Neuronal stem cell (in vitro differentiated cells): Measurements from ENCODE around the gene MEIG1.

ENCODE experiments used
- DNase-seq: peaks from one replicate; pipeline ENCODE4 v3.0.0-alpha.2; 2013; ENCODE audit warnings: low spot score
- H2AFZ ChIP-seq: one replicate; pipeline ENCODE4 v1.6.1; 2013; ENCODE audit warnings: mild to moderate bottlenecking, low read length, inconsistent platforms
- H2AK5ac ChIP-seq: 2 replicates; pipeline ENCODE4 v1.6.1; 2013; ENCODE audit warnings: low read depth, mild to moderate bottlenecking, inconsistent platforms, low read length, moderate library complexity, mixed read lengths
- H2BK120ac ChIP-seq: 2 replicates; pipeline ENCODE4 v1.6.1; 2013; ENCODE audit warnings: low read depth, mild to moderate bottlenecking, inconsistent platforms, low read length, moderate library complexity, mixed read lengths
- H2BK12ac ChIP-seq: one replicate; pipeline ENCODE4 v1.6.1; 2013; ENCODE audit warnings: low read length, inconsistent platforms
- H2BK15ac ChIP-seq: 2 replicates; pipeline ENCODE4 v1.6.1; 2013; ENCODE audit warnings: mild to moderate bottlenecking, low read length, inconsistent platforms, mixed read lengths
- H2BK5ac ChIP-seq: one replicate; pipeline ENCODE4 v1.6.1; 2013; ENCODE audit warnings: inconsistent platforms, mild to moderate bottlenecking, low read length, moderate library complexity
- H3K14ac ChIP-seq: one replicate; pipeline ENCODE4 v1.6.1; 2013; ENCODE audit warnings: low read length, inconsistent platforms
- H3K18ac ChIP-seq: 2 replicates; pipeline ENCODE4 v1.6.1; 2013; ENCODE audit warnings: low read length, inconsistent platforms
- H3K23ac ChIP-seq: 2 replicates; pipeline ENCODE4 v1.6.1; 2013; ENCODE audit warnings: low read depth, mild to moderate bottlenecking, mixed read lengths, low read length, inconsistent platforms; ENCODE audit not compliant: poor library complexity
- H3K27ac ChIP-seq: replicated peaks from 3 replicates; pipeline ENCODE4 v1.5.1; 2013; ENCODE audit warnings: low read length, inconsistent platforms
- H3K27me3 ChIP-seq, 3 experiments: 2 replicates each; pipeline ENCODE4 v1.6.1; 2013; ENCODE audit warnings: low read length in 3 of 3, mild to moderate bottlenecking in 2 of 3, inconsistent platforms in 1 of 3, low read depth in 1 of 3, mixed read lengths in 1 of 3, moderate library complexity in 1 of 3; ENCODE audit not compliant: control insufficient read depth in 3 of 3, insufficient read depth in 3 of 3
- H3K36me3 ChIP-seq, 2 donors: replicated peaks in 1 of 2; 2 replicates each; pipeline ENCODE4 v1.6.1; 2013; ENCODE audit warnings: low read length in 2 of 2; ENCODE audit not compliant: control insufficient read depth in 2 of 2, insufficient read depth in 2 of 2
- H3K4ac ChIP-seq: 2 replicates; pipeline ENCODE4 v1.6.1; 2013; ENCODE audit warnings: inconsistent platforms, mild to moderate bottlenecking, low read length, moderate library complexity
- H3K4me1 ChIP-seq, 2 donors: 1 replicate in 1 of 2; 2 replicates in 1 of 2; pipeline ENCODE4 v1.6.1; 2013; ENCODE audit warnings: low read length in 2 of 2, low read depth in 1 of 2; ENCODE audit not compliant: control insufficient read depth in 2 of 2, insufficient read depth in 1 of 2
- H3K4me2 ChIP-seq: one replicate; pipeline ENCODE4 v1.6.1; 2013; ENCODE audit warnings: mild to moderate bottlenecking, low read length, inconsistent platforms; ENCODE audit not compliant: insufficient read depth, poor library complexity, severe bottlenecking
- H3K4me3 ChIP-seq, 2 donors: 2 replicates each; pipeline ENCODE4 v1.5.1; 2013; ENCODE audit warnings: low read length in 2 of 2, mild to moderate bottlenecking in 2 of 2, inconsistent platforms in 1 of 2, moderate library complexity in 1 of 2
- H3K79me1 ChIP-seq: one replicate; pipeline ENCODE4 v1.6.1; 2013; ENCODE audit warnings: low read depth, mild to moderate bottlenecking, inconsistent platforms, low read length, moderate library complexity
- H3K9ac ChIP-seq: one replicate; pipeline ENCODE4 v1.6.1; 2013; ENCODE audit warnings: mild to moderate bottlenecking, low read depth, low read length, inconsistent platforms; ENCODE audit not compliant: poor library complexity
- H3K9me3 ChIP-seq, 2 donors: replicated peaks in 1 of 2; 2 replicates each; pipeline versions ENCODE3 to v1.6.1; 2013; ENCODE audit warnings: low read length in 2 of 2, mild to moderate bottlenecking in 2 of 2, inconsistent platforms in 1 of 2, low read depth in 1 of 2, mixed read lengths in 1 of 2, moderate library complexity in 1 of 2; ENCODE audit not compliant: control insufficient read depth in 2 of 2, insufficient read depth in 1 of 2
- H4K8ac ChIP-seq: one replicate; pipeline ENCODE4 v1.6.1; 2013; ENCODE audit warnings: low read depth, mild to moderate bottlenecking, inconsistent platforms, low read length, moderate library complexity
- H4K91ac ChIP-seq: one replicate; pipeline ENCODE4 v1.6.1; 2013; ENCODE audit warnings: low read length, low read depth, mild to moderate bottlenecking, inconsistent platforms; ENCODE audit not compliant: poor library complexity
- WGBS, 2 donors: extraction: QIAGEN DNeasy Blood & Tissue Kit; methylation state at CpG; one replicate each; pipeline ENCODE4 v1.1.7; 2013; ENCODE audit warnings: missing lambda C conversion rate in 2 of 2, mixed read lengths in 1 of 2; ENCODE audit not compliant: insufficient read length in 2 of 2, insufficient replicate concordance in 1 of 2; ENCODE audit errors: extremely low coverage in 2 of 2; 5-methylcytosine and 5-hydroxymethylcytosine counted together

MEIG1 gene

GRCh38 chr10:14917827-14918226 lies 41.4 kb upstream of the MEIG1 start:
- Histone ChIP-seq H3K18ac (no peak overlapping the region), H3K36me3 (peaks cover 16 to 93% of the 10 kb centered on the region in 2 donors), H3K9ac (no peak overlapping the region), H4K91ac (no peak overlapping the region), H2AK5ac (no peak overlapping the region), H2BK5ac (no peak overlapping the region), H3K27ac (no peak overlapping the region), H3K27me3 (peaks cover 0 to 2% (median 0%) of the 10 kb centered on the region in 3 experiments), H2AFZ (no peak overlapping the region), H3K23ac (no peak overlapping the region), H4K8ac (no peak overlapping the region), H3K79me1 (no peaks in the 10 kb centered on the region), H3K4ac (no peak overlapping the region), H2BK12ac (no peak overlapping the region), H2BK15ac (no peak overlapping the region), H3K4me2 (no peak overlapping the region), H3K4me1 (no peaks in the 10 kb centered on the region), H2BK120ac (no peak overlapping the region), H3K14ac (no peak overlapping the region), H3K9me3 (peaks cover 8 to 28% of the 10 kb centered on the region in 2 donors), H3K4me3 (no peak overlapping the region)
- no CpG with 5 or more reads among the region's 3 CpGs for WGBS, 2 donors
- DNase-seq: no peak

- no peak overlapping the region for H3K23ac ChIP-seq
- no peak overlapping the region for H2BK120ac ChIP-seq
These were observed 40.2 kb upstream of the MEIG1 start for GRCh38 chr10:14918964-14919363.

GRCh38 chr10:14924013-14924412 lies 35.2 kb upstream of the MEIG1 start:
- Histone ChIP-seq H2BK15ac (no peak overlapping the region), H3K23ac (no peak overlapping the region), H2AFZ (no peak overlapping the region), H3K18ac (no peak overlapping the region), H3K4me3 (no peak overlapping the region), H3K27ac (no peak overlapping the region), H3K79me1 (no peaks in the 10 kb centered on the region), H4K91ac (no peak overlapping the region), H3K9me3 (peaks cover 0 to 1% of the 10 kb centered on the region in 2 donors), H3K4me1 (no peaks in the 10 kb centered on the region), H2AK5ac (no peak overlapping the region), H3K4me2 (no peak overlapping the region), H4K8ac (no peak overlapping the region), H3K4ac (no peak overlapping the region), H2BK5ac (no peak overlapping the region), H3K9ac (no peak overlapping the region), H3K27me3 (no peaks in the 10 kb centered on the region), H3K36me3 (peaks cover 18 to 96% of the 10 kb centered on the region in 2 donors), H2BK120ac (no peak overlapping the region), H2BK12ac (no peak overlapping the region), H3K14ac (no peak overlapping the region)
- WGBS, 2 donors: no CpG with 5 or more reads among the region's 7 CpGs
- DNase-seq: no peak

More at GRCh38 chr10:14918964-14919363, 40.2 kb upstream of the MEIG1 start:
- H3K9ac ChIP-seq: no peak overlapping the region
- no peak overlapping the region for H2AK5ac ChIP-seq
- no peak overlapping the region for H3K4me3 ChIP-seq
- H3K14ac ChIP-seq: no peak overlapping the region
- no peak for DNase-seq
- H3K36me3 ChIP-seq: peaks cover 16 to 93% of the 10 kb centered on the region in 2 donors
- no peak overlapping the region for H2BK15ac ChIP-seq
- no peaks in the 10 kb centered on the region for H3K79me1 ChIP-seq
- no peak overlapping the region for H4K91ac ChIP-seq
- H2AFZ ChIP-seq: no peak overlapping the region
- no peak overlapping the region for H2BK5ac ChIP-seq
- no peak overlapping the region for H3K18ac ChIP-seq
- WGBS, 2 donors: no CpG with 5 or more reads among the region's 3 CpGs
- H4K8ac ChIP-seq: no peak overlapping the region
- peaks cover 0 to 2% (median 0%) of the 10 kb centered on the region in 3 experiments for H3K27me3 ChIP-seq
- H3K4ac ChIP-seq: no peak overlapping the region
- H3K27ac ChIP-seq: no peak overlapping the region
- peaks cover 8 to 21% of the 10 kb centered on the region in 2 donors for H3K9me3 ChIP-seq
- H2BK12ac ChIP-seq: no peak overlapping the region
- H3K4me2 ChIP-seq: no peak overlapping the region
- no peaks in the 10 kb centered on the region for H3K4me1 ChIP-seq

- no peak overlapping the region for H3K9ac ChIP-seq
- no peak overlapping the region for H2BK15ac ChIP-seq
- no peaks in the 10 kb centered on the region for H3K27me3 ChIP-seq
- H2BK12ac ChIP-seq: no peak overlapping the region
- no peak overlapping the region for H3K4me2 ChIP-seq
- no peak overlapping the region for H3K4ac ChIP-seq
- no peaks in the 10 kb centered on the region for H3K4me1 ChIP-seq
- H3K9me3 ChIP-seq: no peaks in the 10 kb centered on the region
- no peak overlapping the region for H3K27ac ChIP-seq
- no peak overlapping the region for H2AK5ac ChIP-seq
- H3K4me3 ChIP-seq: no peak overlapping the region
- no peak overlapping the region for H2AFZ ChIP-seq
- H4K8ac ChIP-seq: no peak overlapping the region
- no peak overlapping the region for H2BK5ac ChIP-seq
- no CpG with 5 or more reads among the region's 2 CpGs for WGBS, 2 donors
- no peak overlapping the region for H3K18ac ChIP-seq
- H3K36me3 ChIP-seq: peaks cover 14 to 92% of the 10 kb centered on the region in 2 donors
- H3K79me1 ChIP-seq: no peaks in the 10 kb centered on the region
- DNase-seq: no peak
- no peak overlapping the region for H4K91ac ChIP-seq
- H3K14ac ChIP-seq: no peak overlapping the region
- H2BK120ac ChIP-seq: no peak overlapping the region
- no peak overlapping the region for H3K23ac ChIP-seq
These were observed 33.9 kb upstream of the MEIG1 start for GRCh38 chr10:14925268-14925667.
